ENCODE data around the gene TDRKH.

Gene TDRKH

DNA sequence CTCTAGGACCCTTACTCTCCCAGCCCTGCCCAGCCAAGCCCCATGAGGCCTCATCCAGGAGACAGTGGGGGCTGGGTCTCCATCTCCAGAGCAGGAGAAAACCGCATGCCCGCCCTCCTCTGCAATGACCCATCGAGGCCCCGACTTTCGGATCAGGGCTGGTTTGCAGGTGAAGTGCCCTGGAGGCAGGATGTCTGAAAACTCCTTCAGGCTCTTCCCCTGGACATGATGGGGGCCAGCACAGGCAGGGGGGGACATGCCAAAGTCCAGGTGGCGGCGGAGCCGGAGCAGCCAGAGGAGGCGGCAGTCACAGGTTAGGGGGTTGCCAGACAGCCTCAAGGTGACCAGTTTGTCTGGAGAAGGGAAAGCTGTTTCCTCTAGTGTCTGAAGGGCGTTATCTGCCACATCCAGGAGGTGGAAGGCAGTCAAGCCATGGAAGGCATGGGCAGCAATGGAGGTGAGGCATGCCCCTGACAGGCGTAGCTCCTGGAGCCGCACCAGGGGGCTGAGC is 11.1 kb upstream of the TDRKH start:
- H4K20me1 ChIP-seq (ENCODE audit: insufficient read depth, low read length), result no peaks in the 10 kb centered on the region
- H3K27ac ChIP-seq (ENCODE audit: low read length), result no peak overlapping the region
- H3K27me3 ChIP-seq (ENCODE audit: insufficient read depth, low read length, poor library complexity), result no peaks in the 10 kb centered on the region
- no peak overlapping the region for H3K4me2 ChIP-seq (ENCODE audit: insufficient read depth, low read length)
- peaks cover 3% of the 10 kb centered on the region; the same call in 1 of the 2 replicates for H3K36me3 ChIP-seq (ENCODE audit: insufficient read depth, low read length)
- no peak for ATAC-seq (ENCODE audit: insufficient read depth, low read depth)
- no peaks in the 10 kb centered on the region for H3K4me1 ChIP-seq (ENCODE audit: insufficient read depth, low read length)
- no peak overlapping the region for H3K9ac ChIP-seq (ENCODE audit: low read depth, low read length)
- no peaks in the 10 kb centered on the region for H3K9me3 ChIP-seq (ENCODE audit: insufficient read depth, low read length, severe bottlenecking)
- TF ChIP-seq, protein P1, sequence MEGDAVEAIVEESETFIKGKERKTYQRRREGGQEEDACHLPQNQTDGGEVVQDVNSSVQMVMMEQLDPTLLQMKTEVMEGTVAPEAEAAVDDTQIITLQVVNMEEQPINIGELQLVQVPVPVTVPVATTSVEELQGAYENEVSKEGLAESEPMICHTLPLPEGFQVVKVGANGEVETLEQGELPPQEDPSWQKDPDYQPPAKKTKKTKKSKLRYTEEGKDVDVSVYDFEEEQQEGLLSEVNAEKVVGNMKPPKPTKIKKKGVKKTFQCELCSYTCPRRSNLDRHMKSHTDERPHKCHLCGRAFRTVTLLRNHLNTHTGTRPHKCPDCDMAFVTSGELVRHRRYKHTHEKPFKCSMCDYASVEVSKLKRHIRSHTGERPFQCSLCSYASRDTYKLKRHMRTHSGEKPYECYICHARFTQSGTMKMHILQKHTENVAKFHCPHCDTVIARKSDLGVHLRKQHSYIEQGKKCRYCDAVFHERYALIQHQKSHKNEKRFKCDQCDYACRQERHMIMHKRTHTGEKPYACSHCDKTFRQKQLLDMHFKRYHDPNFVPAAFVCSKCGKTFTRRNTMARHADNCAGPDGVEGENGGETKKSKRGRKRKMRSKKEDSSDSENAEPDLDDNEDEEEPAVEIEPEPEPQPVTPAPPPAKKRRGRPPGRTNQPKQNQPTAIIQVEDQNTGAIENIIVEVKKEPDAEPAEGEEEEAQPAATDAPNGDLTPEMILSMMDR (IDR thresholded peaks at IDR 0.05; ENCODE audit: borderline replicate concordance, extremely low read depth, low read length, poor library complexity, severe bottlenecking), result no peak
- no peak for TF ChIP-seq EZH2 (IDR thresholded peaks at IDR 0.05; ENCODE audit: borderline replicate concordance, low read depth, low read length, severe bottlenecking)
- no peak for DNase-seq
- no peaks in the 10 kb centered on the region for H3K79me2 ChIP-seq (ENCODE audit: insufficient read depth, low read length)
- no peak overlapping the region for H2AFZ ChIP-seq (ENCODE audit: low read depth, low read length)
- no peak overlapping the region for H3K4me3 ChIP-seq (ENCODE audit: low read depth in 1 of 2, low read length in 2 of 2)

- Histone ChIP-seq H3K4me1 (ENCODE audit: insufficient read depth, low read length) (no peaks in the 10 kb centered on the region), H3K27me3 (ENCODE audit: insufficient read depth, low read length, poor library complexity) (no peaks in the 10 kb centered on the region), H3K27ac (ENCODE audit: low read length) (no peak overlapping the region), H3K79me2 (ENCODE audit: insufficient read depth, low read length) (no peaks in the 10 kb centered on the region), H4K20me1 (ENCODE audit: insufficient read depth, low read length) (no peaks in the 10 kb centered on the region), H3K36me3 (ENCODE audit: insufficient read depth, low read length) (0 out of 2 replicates have a peak, but pooled peaks cover 3% of the 10 kb centered on the region), H3K9ac (ENCODE audit: low read depth, low read length) (no peak overlapping the region), H2AFZ (ENCODE audit: low read depth, low read length) (no peak overlapping the region), H3K4me2 (ENCODE audit: insufficient read depth, low read length) (no peak overlapping the region), H3K9me3 (ENCODE audit: insufficient read depth, low read length, severe bottlenecking) (no peaks in the 10 kb centered on the region), H3K4me3 (ENCODE audit: low read depth in 1 of 2, low read length in 2 of 2) (no peak overlapping the region)
- DNase-seq (no peak), ATAC-seq (ENCODE audit: insufficient read depth, low read depth) (no peak)
- TF ChIP-seq, protein P1 (IDR thresholded peaks at IDR 0.05; ENCODE audit: borderline replicate concordance, extremely low read depth, low read length, poor library complexity, severe bottlenecking), result no peak
- TF ChIP-seq EZH2 (IDR thresholded peaks at IDR 0.05; ENCODE audit: borderline replicate concordance, low read depth, low read length, severe bottlenecking), result no peak
These were observed 10.5 kb upstream of the TDRKH start for GRCh38 chr1:151800830-151801229.

GRCh38 chr1:151799179-151800022 is 9.1 kb upstream of the TDRKH start:
- no peaks in the 10 kb centered on the region for H4K20me1 ChIP-seq (ENCODE audit: insufficient read depth, low read length)
- H3K4me2 ChIP-seq (ENCODE audit: insufficient read depth, low read length), result no peak overlapping the region
- no peaks in the 10 kb centered on the region for H3K9me3 ChIP-seq (ENCODE audit: insufficient read depth, low read length, severe bottlenecking)
- ATAC-seq (ENCODE audit: insufficient read depth, low read depth), result no peak
- H3K79me2 ChIP-seq (ENCODE audit: insufficient read depth, low read length), result no peaks in the 10 kb centered on the region
- H3K27me3 ChIP-seq (ENCODE audit: insufficient read depth, low read length, poor library complexity), result no peaks in the 10 kb centered on the region
- H3K4me3 ChIP-seq (ENCODE audit: low read depth in 1 of 2, low read length in 2 of 2), result no peak overlapping the region
- no peak overlapping the region for H2AFZ ChIP-seq (ENCODE audit: low read depth, low read length)
- DNase-seq, result no peak
- H3K27ac ChIP-seq (ENCODE audit: low read length), result no peak overlapping the region
- no peak overlapping the region for H3K9ac ChIP-seq (ENCODE audit: low read depth, low read length)
- H3K4me1 ChIP-seq (ENCODE audit: insufficient read depth, low read length), result no peaks in the 10 kb centered on the region
- H3K36me3 ChIP-seq (ENCODE audit: insufficient read depth, low read length), result 0 out of 2 replicates have a peak, but pooled peaks cover 3% of the 10 kb centered on the region
- TF ChIP-seq, protein P1 (IDR thresholded peaks at IDR 0.05; ENCODE audit: borderline replicate concordance, extremely low read depth, low read length, poor library complexity, severe bottlenecking), result no peak
- TF ChIP-seq EZH2 (IDR thresholded peaks at IDR 0.05; ENCODE audit: borderline replicate concordance, low read depth, low read length, severe bottlenecking), result no peak

All from DND-41 (cell line).